GM21576 (cell line): ENCODE data around the gene MLLT3.
"Not testable (repeated sequence)": the region's sequence is repeated elsewhere in the genome, so short reads cannot be mapped to it uniquely, and the experiment has no call there.

Experiments used
- ATAC-seq: cut with Tn5 transposase; IDR thresholded peaks from one replicate; pipeline ENCODE4 v1.9.1; 2021; ENCODE audit warnings: mild to moderate bottlenecking, moderate library complexity; ENCODE audit not compliant: unreplicated experiment

Gene MLLT3

GRCh38 chr9:20599195-20599594 lies 23.1 kb downstream of the MLLT3 start:
- no peak for ATAC-seq

- ATAC-seq, result no peak
Observed at GRCh38 chr9:20598367-20598766, 23.9 kb downstream of the MLLT3 start.

- ATAC-seq, result no peak
Observed at GRCh38 chr9:20597862-20598261, 24.4 kb downstream of the MLLT3 start.

GRCh38 chr9:20594608-20595007 lies 27.7 kb downstream of the MLLT3 start:
- no peak for ATAC-seq

GRCh38 chr9:20593537-20593936 lies 28.8 kb downstream of the MLLT3 start:
- ATAC-seq, result no peak

- ATAC-seq, result no peak
Observed at GRCh38 chr9:20593105-20593504, 29.2 kb downstream of the MLLT3 start.

GRCh38 chr9:20592673-20593072 lies 29.6 kb downstream of the MLLT3 start:
- no peak for ATAC-seq

- ATAC-seq, result no peak
Observed at GRCh38 chr9:20591223-20591622, 31.1 kb downstream of the MLLT3 start.

GRCh38 chr9:20584968-20585643 lies 37.2 kb downstream of the MLLT3 start:
- no peak for ATAC-seq

- not testable (repeated sequence) for ATAC-seq
Observed at GRCh38 chr9:20583088-20583487, 39.2 kb downstream of the MLLT3 start.

GRCh38 chr9:20582150-20582549 lies 40.1 kb downstream of the MLLT3 start:
- ATAC-seq, result no peak

GRCh38 chr9:20580673-20581072 lies 41.6 kb downstream of the MLLT3 start:
- ATAC-seq, result no peak

GRCh38 chr9:20579524-20580314 lies 42.6 kb downstream of the MLLT3 start:
- ATAC-seq, result no peak

GRCh38 chr9:20573023-20573422 lies 49.3 kb downstream of the MLLT3 start:
- ATAC-seq, result no peak

GRCh38 chr9:20570756-20571155 lies 51.5 kb downstream of the MLLT3 start:
- ATAC-seq, result peak; percentile 72

- ATAC-seq, result no peak
Observed at GRCh38 chr9:20570087-20570486, 52.2 kb downstream of the MLLT3 start.

GRCh38 chr9:20569525-20569924 lies 52.8 kb downstream of the MLLT3 start:
- no peak for ATAC-seq

GRCh38 chr9:20568400-20568799 lies 53.9 kb downstream of the MLLT3 start:
- no peak for ATAC-seq

- no peak for ATAC-seq
Observed at GRCh38 chr9:20566401-20566800, 55.9 kb downstream of the MLLT3 start.

GRCh38 chr9:20564650-20565049 lies 57.6 kb downstream of the MLLT3 start:
- no peak for ATAC-seq

- ATAC-seq, result no peak
Observed at GRCh38 chr9:20563917-20564316, 58.4 kb downstream of the MLLT3 start.

- ATAC-seq, result no peak
Observed at GRCh38 chr9:20562051-20562450, 60.2 kb downstream of the MLLT3 start.
